GM23338 (cell line): Measurements from ENCODE around the gene MMS19. TPM values are rescaled to one million over a fixed set of nuclear protein-coding genes. Genes with fewer than 3 reads are reported as not detected.

ENCODE experiments used
- ATAC-seq: fragments of 200-7000 bp; cut with Tn5 transposase; 3 replicates; pipeline ENCODE4 v1.9.1; 2020
- DNase-seq: peaks from one replicate; pipeline ENCODE4 v3.0.0-alpha.2; 2015; ENCODE audit warnings: low spot score
- H2AFZ ChIP-seq: fragments of 200-600 bp; sonication (generic); 2 replicates; pipeline ENCODE4 v1.8.0; 2016; ENCODE audit warnings: antibody characterized with exemption, mild to moderate bottlenecking, moderate library complexity
- H3F3A ChIP-seq: fragments of 200-600 bp; sonication (generic); replicated peaks from 2 replicates; pipeline ENCODE4 v1.8.0; 2017; ENCODE audit warnings: antibody characterized with exemption, mixed run types, low read depth
- H3K27ac ChIP-seq: fragments of 200-600 bp; sonication (generic); 2 replicates; pipeline ENCODE4 v1.6.1; 2016; ENCODE audit warnings: low read depth
- H3K27me3 ChIP-seq: fragments of 200-600 bp; sonication (generic); 2 replicates; pipeline ENCODE4 v1.8.0; 2016; ENCODE audit warnings: mild to moderate bottlenecking, mixed run types, moderate library complexity; ENCODE audit not compliant: insufficient read depth
- H3K36me3 ChIP-seq: fragments of 200-600 bp; sonication (generic); 2 replicates; pipeline ENCODE4 v1.8.0; 2016; ENCODE audit warnings: mild to moderate bottlenecking; ENCODE audit not compliant: insufficient read depth
- H3K4me1 ChIP-seq: fragments of 200-600 bp; sonication (generic); 2 replicates; pipeline ENCODE4 v1.8.0; 2016; ENCODE audit warnings: mild to moderate bottlenecking, moderate library complexity; ENCODE audit not compliant: insufficient read depth
- H3K4me2 ChIP-seq: fragments of 200-600 bp; sonication (generic); 2 replicates; pipeline ENCODE4 v1.7.1; 2017; ENCODE audit warnings: mixed run types
- H3K4me3 ChIP-seq: fragments of 200-600 bp; sonication (generic); 2 replicates; pipeline ENCODE4 v1.6.1; 2016; ENCODE audit warnings: mixed run types
- H3K79me2 ChIP-seq: fragments of 200-600 bp; sonication (generic); replicated peaks from 2 replicates; pipeline ENCODE4 v1.8.0; 2017; ENCODE audit warnings: mild to moderate bottlenecking; ENCODE audit not compliant: insufficient read depth
- H3K9me2 ChIP-seq: fragments of 200-600 bp; sonication (generic); 2 replicates; pipeline ENCODE4 v1.8.0; 2017; ENCODE audit not compliant: insufficient read depth
- H4K20me1 ChIP-seq: fragments of 200-600 bp; sonication (generic); replicated peaks from 2 replicates; pipeline ENCODE4 v1.8.0; 2017; ENCODE audit warnings: mild to moderate bottlenecking; ENCODE audit not compliant: insufficient read depth
- H3K27ac Mint-ChIP-seq: 2 replicates; pipeline ENCODE4 v1.8.0; 2020; ENCODE audit warnings: inconsistent platforms, mild to moderate bottlenecking, moderate library complexity, mixed read lengths
- H3K27me3 Mint-ChIP-seq: 3 replicates; pipeline ENCODE4 v1.8.0; 2022; ENCODE audit warnings: low read depth, mild to moderate bottlenecking, moderate library complexity, mixed read lengths, inconsistent platforms; ENCODE audit not compliant: insufficient read depth, poor library complexity
- H3K36me3 Mint-ChIP-seq: 3 replicates; pipeline ENCODE4 v1.8.0; 2021; ENCODE audit warnings: low read depth, mild to moderate bottlenecking, inconsistent platforms, moderate library complexity, mixed read lengths
- H3K4me1 Mint-ChIP-seq: 3 replicates; pipeline ENCODE4 v1.8.0; 2020; ENCODE audit warnings: mild to moderate bottlenecking, inconsistent platforms, mixed read lengths
- H3K4me3 Mint-ChIP-seq: 3 replicates; pipeline ENCODE4 v1.8.0; 2021; ENCODE audit warnings: moderate library complexity, mild to moderate bottlenecking, inconsistent platforms, mixed read lengths
- H3K9me3 Mint-ChIP-seq: 3 replicates; pipeline ENCODE4 v1.8.0; 2020; ENCODE audit warnings: moderate library complexity, mild to moderate bottlenecking, inconsistent platforms, mixed read lengths
- CREB1 ChIP-seq: fragments of 250-450 bp; sonication (Bioruptor Pico); IDR thresholded peaks from 2 replicates; pipeline ENCODE4 v1.5.0; 2020; ENCODE audit warnings: low read depth, mild to moderate bottlenecking, moderate library complexity
- CTCF ChIP-seq, 2 experiments: fragments of 200-600 bp in 1 of 2; sonication (generic) in 1 of 2; conservative IDR thresholded peaks; 2 replicates each; pipeline versions ENCODE4 v1.5.1 to v1.6.1; 2016 to 2017; ENCODE audit warnings: antibody characterized with exemption in 2 of 2, low read depth in 2 of 2, mild to moderate bottlenecking in 2 of 2, moderate library complexity in 1 of 2
- ETS1 ChIP-seq: IDR thresholded peaks from 2 replicates; pipeline ENCODE4 v1.6.1; 2016; ENCODE audit warnings: antibody characterized with exemption
- EZH2 ChIP-seq: fragments of 200-600 bp; sonication (generic); IDR thresholded peaks from one replicate; pipeline ENCODE4 v1.8.0; 2017; ENCODE audit warnings: antibody characterized with exemption, mild to moderate bottlenecking, low read depth; ENCODE audit not compliant: unreplicated experiment
- EZH2phosphoT487 ChIP-seq: fragments of 200-600 bp; sonication (generic); IDR thresholded peaks from one replicate; pipeline ENCODE4 v1.8.1; 2018; ENCODE audit warnings: antibody characterized with exemption; ENCODE audit not compliant: unreplicated experiment
- JUNB ChIP-seq: IDR thresholded peaks from one replicate; pipeline ENCODE4 v1.6.1; 2016; ENCODE audit warnings: antibody characterized with exemption; ENCODE audit not compliant: unreplicated experiment
- NANOG ChIP-seq: IDR thresholded peaks from 2 replicates; pipeline ENCODE4 v1.6.1; 2016; ENCODE audit warnings: antibody characterized with exemption, borderline replicate concordance
- POLR2AphosphoS5 ChIP-seq: IDR thresholded peaks from 2 replicates; pipeline ENCODE4 v1.6.1; 2016; ENCODE audit warnings: antibody characterized with exemption, low read depth
- REST ChIP-seq: IDR thresholded peaks from one replicate; pipeline ENCODE4 v1.6.1; 2018; ENCODE audit warnings: antibody characterized with exemption; ENCODE audit not compliant: unreplicated experiment
- STAT1 ChIP-seq: IDR thresholded peaks from one replicate; pipeline ENCODE4 v1.6.1; 2016; ENCODE audit warnings: antibody characterized with exemption; ENCODE audit not compliant: unreplicated experiment
- ZNF114 ChIP-seq: fragments of 250-450 bp; sonication (Bioruptor Pico); IDR thresholded peaks from 2 replicates; pipeline ENCODE4 v1.5.0; 2020; ENCODE audit warnings: mild to moderate bottlenecking, moderate library complexity
- ZNF331 ChIP-seq: fragments of 250-450 bp; sonication (Bioruptor Pico); IDR thresholded peaks from 2 replicates; pipeline ENCODE4 v1.5.0; 2020; ENCODE audit warnings: low read depth, mild to moderate bottlenecking, moderate library complexity
- ZNF462 ChIP-seq: fragments of 250-450 bp; sonication (Bioruptor Pico); IDR thresholded peaks from 2 replicates; pipeline ENCODE4 v1.5.0; 2020; ENCODE audit warnings: mild to moderate bottlenecking, moderate library complexity
- polyA plus RNA-seq: library from polyadenylated mRNA; unstranded; fragments of >200 nt; fragmentation: Nextera tagmentation; extraction: Ambion mirVana; gene quantifications from 2 replicates; pipeline ENCODE4 v1.2.1, GENCODE V29; 2016
- total RNA-seq: library from RNA; depleted of rRNA; stranded (reverse); fragments of >200 nt; shearing (Covaris generic); gene quantifications from 2 replicates; pipeline ENCODE4 v1.2.3, GENCODE V29; 2014

MMS19 gene
- total and polyA plus RNA-seq, 2 experiments from 2014 or later = 81.5 to 252 TPM

- no peaks in the 10 kb centered on the region for H3K36me3 ChIP-seq
- H3K4me3 Mint-ChIP-seq = no peak overlapping the region
Measured at GRCh38 chr10:97520520-97520919, 22.3 kb upstream of the MMS19 start.

More at GRCh38 chr10:97520520-97520919, 22.3 kb upstream of the MMS19 start:
- H3K27ac Mint-ChIP-seq = peak overlapping the region; percentile 60; the same call in 1 of the 2 replicates
- H3K27me3 Mint-ChIP-seq = peaks cover 13% of the 10 kb centered on the region
- no peaks in the 10 kb centered on the region for H3K9me3 Mint-ChIP-seq
- H3K4me1 Mint-ChIP-seq = peaks cover 34% of the 10 kb centered on the region
- peaks cover 52% of the 10 kb centered on the region for H3K79me2 ChIP-seq
- H3K27ac ChIP-seq = peak overlapping the region; percentile 53; the same call in 1 of the 2 replicates
- TF ChIP-seq ZNF114 (CRISPR knock-in tag) = no peak
- no peak for TF ChIP-seq REST
- TF ChIP-seq EZH2 = no peak
- no peak for TF ChIP-seq EZH2phosphoT487
- no peak for TF ChIP-seq NANOG
- no peak for TF ChIP-seq CREB1
- no peak for TF ChIP-seq ZNF462 (CRISPR knock-in tag)
- no peak for TF ChIP-seq CTCF (conservative IDR thresholded peaks at IDR 0.05; ENCODE audit: low read depth in 2 of 2)
- TF ChIP-seq ZNF331 (CRISPR knock-in tag) = no peak
- TF ChIP-seq JUNB = no peak
- TF ChIP-seq ETS1 = no peak
- no peak for TF ChIP-seq STAT1
- no peak for TF ChIP-seq POLR2AphosphoS5
- no peaks in the 10 kb centered on the region for H3K9me2 ChIP-seq
- ATAC-seq = peak; percentile 5; the same call in 2 of the 3 replicates
- H3K4me1 ChIP-seq = peaks cover 29% of the 10 kb centered on the region
- H3K36me3 Mint-ChIP-seq = no peaks in the 10 kb centered on the region
- no peaks in the 10 kb centered on the region; the same call in 1 of the 2 replicates for H4K20me1 ChIP-seq
- no peaks in the 10 kb centered on the region for H3F3A ChIP-seq
- H2AFZ ChIP-seq = no peak overlapping the region
- no peak overlapping the region for H3K4me3 ChIP-seq
- peak overlapping the region; percentile 45; the same call in 1 of the 2 replicates for H3K4me2 ChIP-seq
- DNase-seq = no peak
- no peaks in the 10 kb centered on the region for H3K27me3 ChIP-seq
